IPS-NIHi7 (cell line): ENCODE results near the gene PCSK4.

ENCODE experiments used
- DNase-seq: peaks from one replicate; pipeline ENCODE4 v3.0.0; 2012; ENCODE audit warnings: mixed read lengths; ENCODE audit errors: extremely low spot score

PCSK4 gene

GRCh38 chr19:1438035-1438932, 51.9 kb downstream of the PCSK4 start, which contains the start of gene RPS15:
TSS of gene RPS15 (plus strand) at chr19:1438396. CDS start at chr19:1438426, 30 bp downstream.
- peak; percentile 94 for DNase-seq

- DNase-seq: no peak
Measured at GRCh38 chr19:1437609-1438008, 52.5 kb downstream of the PCSK4 start.

- no peak for DNase-seq
Measured at GRCh38 chr19:1435378-1435989, 54.7 kb downstream of the PCSK4 start.

- DNase-seq: no peak
Measured at GRCh38 chr19:1434577-1435060, 55.5 kb downstream of the PCSK4 start.

- no peak for DNase-seq
Measured at GRCh38 chr19:1434040-1434366, 56.1 kb downstream of the PCSK4 start.

GRCh38 chr19:1433119-1434039, 56.8 kb downstream of the PCSK4 start:
- no peak for DNase-seq

- no peak for DNase-seq
Measured at GRCh38 chr19:1432507-1432887, 57.7 kb downstream of the PCSK4 start.

- DNase-seq: no peak
Measured at GRCh38 chr19:1431759-1432506, 58.2 kb downstream of the PCSK4 start.
